NCI-H2081 (cell line): ENCODE measurements around the gene GMDS.

ENCODE experiments used
- DNase-seq, 2 experiments: peaks; one replicate each; lab custom pipeline; 2025; lab: John Stamatoyannopoulos, UW

GMDS gene

DNA sequence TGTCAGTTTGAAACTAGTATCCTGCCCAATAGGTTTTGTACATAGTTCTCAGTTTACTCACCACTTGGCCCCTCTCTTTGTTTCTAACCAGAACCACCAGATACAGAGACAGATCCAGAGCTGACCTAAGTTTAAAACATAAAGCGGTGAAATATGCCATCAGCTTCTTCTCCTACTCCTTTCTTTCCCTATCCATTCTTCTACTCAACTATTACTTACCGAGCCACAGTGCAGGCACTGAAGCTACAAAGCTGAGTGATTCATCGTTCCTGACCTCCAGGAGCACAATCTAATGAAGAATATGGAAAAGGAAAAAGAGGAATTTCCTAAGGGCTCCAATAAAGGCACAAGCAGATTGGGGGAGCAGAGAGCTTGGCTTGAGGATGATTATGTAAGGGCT is 349.7 kb downstream of the GMDS start:
- DNase-seq: no peak

- no peak for DNase-seq
These were observed 350.5 kb downstream of the GMDS start for GRCh38 chr6:1894954-1895353.

- DNase-seq: no peak
These were observed 351.8 kb downstream of the GMDS start for GRCh38 chr6:1893470-1894130.

DNA sequence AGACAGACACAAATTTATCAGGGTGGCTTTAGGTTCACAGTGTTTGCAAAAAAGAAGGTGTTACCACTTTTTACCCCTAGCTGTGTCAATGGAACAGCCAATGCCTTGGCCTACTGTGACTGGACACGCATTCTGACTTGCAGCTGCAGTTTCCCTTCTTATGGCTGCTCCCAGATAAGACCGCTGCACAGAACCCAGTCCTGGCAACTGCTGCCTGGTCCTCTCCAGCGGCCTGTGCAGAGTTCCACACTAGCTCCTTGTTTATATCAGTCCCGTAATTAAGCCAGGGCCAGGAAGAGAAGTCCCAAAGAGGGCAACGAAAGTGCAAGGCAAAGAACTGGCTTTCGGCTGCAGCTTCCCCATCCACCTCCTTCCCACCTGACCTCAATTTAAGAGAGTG is 352.7 kb downstream of the GMDS start:
- DNase-seq: no peak

- no peak for DNase-seq
These were observed 354.4 kb downstream of the GMDS start for GRCh38 chr6:1890987-1891386.

DNA sequence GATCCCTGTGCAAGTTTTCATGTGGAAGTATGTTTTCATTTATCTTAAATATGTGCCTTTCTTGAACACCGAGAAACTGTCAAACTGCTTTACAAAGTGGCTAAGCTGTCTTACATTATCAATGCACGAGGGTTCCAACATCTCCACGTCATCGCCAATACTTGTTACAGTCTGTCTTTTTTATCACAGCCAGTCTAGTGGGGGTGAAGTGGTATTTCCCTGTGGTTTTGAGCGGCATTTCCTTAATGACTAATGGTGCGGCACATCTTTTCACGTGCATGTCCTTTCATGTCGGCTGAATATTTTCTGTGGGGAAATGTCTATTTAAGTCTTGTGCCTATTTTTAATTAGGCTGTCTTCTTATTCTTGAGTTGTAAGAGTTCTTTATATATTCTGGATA is 355.3 kb downstream of the GMDS start:
- no peak for DNase-seq

GRCh38 chr6:1885576-1886011 is 359.8 kb downstream of the GMDS start:
- no peak for DNase-seq

- no peak for DNase-seq
These were observed 361.1 kb downstream of the GMDS start for GRCh38 chr6:1884313-1884712.

DNA sequence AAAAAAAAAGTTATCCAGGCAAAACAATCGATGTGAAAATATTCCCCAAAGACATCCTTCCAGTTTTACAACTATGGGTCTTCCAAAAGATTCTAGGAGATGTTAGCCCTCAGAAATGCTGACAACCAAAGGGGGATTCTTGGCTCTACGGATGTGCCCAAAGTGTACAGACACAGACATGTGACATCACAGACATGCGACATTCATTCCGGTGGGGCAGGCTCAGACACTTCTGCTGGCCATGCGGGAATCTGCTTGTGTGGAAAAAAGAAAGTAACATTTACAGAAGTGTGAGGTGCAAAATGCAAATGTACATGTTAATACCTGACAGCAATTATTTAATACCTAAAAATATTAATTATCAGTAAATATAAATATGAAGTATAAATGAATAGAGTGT is 367.1 kb downstream of the GMDS start:
- DNase-seq: no peak

DNA sequence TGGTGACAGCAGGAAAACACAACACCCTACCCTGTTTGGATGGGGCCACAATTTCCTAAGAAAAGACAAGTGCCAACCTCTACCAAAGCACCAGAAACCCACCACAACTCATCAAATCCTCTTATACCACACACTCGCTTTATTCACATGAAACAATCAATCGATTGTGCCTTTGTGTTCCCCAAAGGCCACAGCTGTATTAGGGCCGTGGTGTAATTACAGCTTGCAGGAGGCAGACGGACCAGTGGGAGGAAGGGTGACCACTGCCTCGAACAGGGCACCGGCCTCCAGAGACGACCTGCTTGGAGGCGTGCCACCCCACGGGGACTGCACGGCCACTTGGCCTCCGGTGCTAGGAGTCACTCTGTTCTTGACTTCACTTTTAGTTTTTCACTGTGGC is 371.6 kb downstream of the GMDS start:
- no peak for DNase-seq

- no peak for DNase-seq
These were observed 372.7 kb downstream of the GMDS start for GRCh38 chr6:1872649-1873131.

GRCh38 chr6:1871724-1872315 is 373.6 kb downstream of the GMDS start:
- no peak for DNase-seq

DNA sequence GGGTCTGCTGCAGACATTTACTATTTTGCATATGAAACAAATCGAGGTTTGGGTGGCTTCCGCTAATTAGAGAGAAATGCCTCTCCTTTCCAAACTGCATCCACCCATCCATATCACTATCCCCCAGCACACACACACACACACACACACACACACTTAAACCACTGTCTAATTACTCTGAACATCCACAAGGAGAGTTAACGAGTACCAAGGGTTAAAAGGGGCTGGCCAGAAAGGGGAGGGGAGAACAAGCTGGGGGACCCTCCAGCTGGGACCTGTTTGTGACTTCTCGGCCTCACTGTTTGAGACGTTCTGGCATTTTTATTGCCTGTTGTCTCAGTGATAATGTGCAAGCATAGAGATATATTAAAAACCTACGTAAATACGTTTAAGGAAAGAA is 374.5 kb downstream of the GMDS start:
- DNase-seq: no peak

DNA sequence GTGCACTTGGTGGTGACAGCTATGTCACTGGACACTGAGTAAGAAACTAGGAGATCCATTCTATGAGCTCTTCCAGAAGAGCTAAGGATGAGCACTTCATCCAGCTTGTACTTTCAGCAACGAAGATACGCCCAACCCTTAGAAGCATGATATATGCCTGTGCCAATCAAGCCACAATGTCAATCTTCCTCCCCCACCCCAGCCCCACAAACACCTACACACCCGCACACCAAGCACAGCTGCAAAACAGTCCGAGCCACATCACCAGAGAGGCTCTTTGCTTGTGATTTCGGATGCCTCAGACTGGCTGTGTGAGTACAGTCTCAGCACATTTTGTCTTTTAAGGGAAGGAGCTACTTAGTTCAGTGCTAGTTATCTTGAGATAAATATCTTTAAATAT is 375.2 kb downstream of the GMDS start:
- no peak for DNase-seq

GRCh38 chr6:1869769-1870168 is 375.6 kb downstream of the GMDS start:
- DNase-seq: no peak

GRCh38 chr6:1869308-1869707 is 376.1 kb downstream of the GMDS start:
- DNase-seq: no peak

- no peak for DNase-seq
These were observed 376.7 kb downstream of the GMDS start for GRCh38 chr6:1868561-1869261.

GRCh38 chr6:1867197-1867596 is 378.2 kb downstream of the GMDS start:
- no peak for DNase-seq

DNA sequence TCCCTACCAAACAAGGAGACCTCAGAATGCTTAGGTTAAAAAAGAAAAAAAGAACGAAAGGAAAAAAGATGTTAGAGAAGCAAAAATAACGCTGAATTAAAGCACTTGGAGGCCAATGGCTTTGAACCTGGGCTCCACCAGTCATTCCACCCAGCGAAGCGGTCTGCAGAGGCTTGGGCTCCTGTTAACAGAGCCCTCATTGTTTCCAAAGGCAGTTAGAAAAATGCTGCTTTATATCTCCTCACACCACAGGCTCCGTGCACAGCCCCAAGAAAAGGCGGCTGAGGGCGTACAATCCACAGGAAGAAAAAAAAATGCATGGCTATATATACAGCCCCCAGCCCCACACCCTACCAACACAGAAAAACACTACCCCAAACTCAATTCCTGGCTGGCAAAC is 379.8 kb downstream of the GMDS start:
- no peak for DNase-seq

DNA sequence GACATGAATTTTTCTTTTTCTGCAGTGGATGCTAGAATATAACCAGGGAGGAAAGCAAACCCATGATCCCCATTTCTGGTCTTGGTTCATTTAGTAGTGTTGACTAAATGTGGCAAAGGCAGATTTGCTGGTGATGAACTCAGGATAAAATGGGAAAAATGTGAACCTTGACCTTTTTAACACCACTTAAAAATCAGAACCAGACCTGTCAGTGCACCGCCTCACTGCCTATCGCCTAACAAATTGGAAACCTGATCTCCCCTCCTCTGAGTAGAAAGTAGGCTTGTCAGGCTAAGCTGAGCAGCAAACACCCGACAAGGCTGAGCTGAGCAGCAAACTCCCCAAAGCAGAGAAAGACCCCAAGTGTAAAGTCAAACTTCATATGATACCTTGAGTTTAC is 380.9 kb downstream of the GMDS start:
- no peak for DNase-seq

DNA sequence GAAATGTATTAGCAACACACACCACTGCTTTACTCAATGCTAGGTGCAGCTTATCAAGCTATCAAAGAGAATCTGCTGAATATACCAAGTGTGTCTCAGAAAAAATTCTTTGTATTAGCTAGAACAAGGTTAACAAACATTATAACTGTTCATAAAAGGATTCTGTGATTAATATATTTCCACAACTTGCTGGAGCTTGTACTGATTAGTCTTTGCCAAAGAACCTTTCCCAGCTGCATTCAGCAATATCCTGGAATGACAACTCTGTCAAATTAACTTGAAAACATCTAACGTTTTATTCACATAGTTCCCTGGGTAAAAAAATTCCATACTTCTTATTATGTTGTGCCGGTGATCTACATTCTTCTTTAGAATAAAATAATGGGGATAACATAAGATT is 383.0 kb downstream of the GMDS start:
- no peak for DNase-seq

- DNase-seq: no peak
These were observed 384.6 kb downstream of the GMDS start for GRCh38 chr6:1860756-1861348.

GRCh38 chr6:1858859-1859258 is 386.5 kb downstream of the GMDS start:
- no peak for DNase-seq
